Left hindlimb (tissue), 1 donor: ENCODE data around the gene OR7D4.
"Not testable (repeated sequence)": the region's sequence is repeated elsewhere in the genome, so short reads cannot be mapped to it uniquely, and the experiment has no call there.

Source experiments
- DNase-seq: peaks from one replicate; pipeline ENCODE4 v3.0.0-alpha.2; 2018

The OR7D4 gene

GRCh38 chr19:9219489-9219888 is at the start of gene OR7D4:
TSS of gene OR7D4 (minus strand) at chr19:9219589. CDS start at chr19:9214837, 4,752 bp downstream.
- no peak for DNase-seq

GRCh38 chr19:9251236-9251635 is 31.8 kb upstream of the OR7D4 start:
- no peak for DNase-seq

- DNase-seq, result no peak
These were observed 31.2 kb upstream of the OR7D4 start, which contains the start of gene OR7E24 for GRCh38 chr19:9250630-9251029. TSS of gene OR7E24 (plus strand) at chr19:9250930. CDS start at chr19:9251044, 114 bp downstream.

GRCh38 chr19:9205501-9206113 is 13.8 kb downstream of the OR7D4 start:
- peak; percentile 63 for DNase-seq

GRCh38 chr19:9198044-9198443 is 21.3 kb downstream of the OR7D4 start:
- not testable (repeated sequence) for DNase-seq

GRCh38 chr19:9189535-9189934 is 29.9 kb downstream of the OR7D4 start:
- DNase-seq, result no peak

GRCh38 chr19:9187191-9187590 is 32.2 kb downstream of the OR7D4 start:
- DNase-seq, result no peak

GRCh38 chr19:9183000-9183399 is 36.4 kb downstream of the OR7D4 start:
- DNase-seq, result no peak

GRCh38 chr19:9178901-9179300 is 40.5 kb downstream of the OR7D4 start, which contains the start of gene OR7D2:
TSS of gene OR7D2 (plus strand) at chr19:9178979. CDS start at chr19:9185782, 6,803 bp downstream.
- no peak for DNase-seq

GRCh38 chr19:9175326-9175725 is 44.1 kb downstream of the OR7D4 start:
- no peak for DNase-seq

GRCh38 chr19:9171393-9171991 is 47.9 kb downstream of the OR7D4 start:
- no peak for DNase-seq

- no peak for DNase-seq
These were observed 52.5 kb downstream of the OR7D4 start for GRCh38 chr19:9166846-9167245.

GRCh38 chr19:9165261-9165660 is 54.1 kb downstream of the OR7D4 start:
- DNase-seq, result no peak

- no peak for DNase-seq
These were observed 58.0 kb downstream of the OR7D4 start for GRCh38 chr19:9161427-9161826.
